GM23248 (cell line): Measurements from ENCODE around the gene PIP4P1. TPM values are rescaled to one million over a fixed set of nuclear protein-coding genes. Genes with fewer than 3 reads are reported as not detected.
"Not testable (repeated sequence)": the region's sequence is repeated elsewhere in the genome, so short reads cannot be mapped to it uniquely, and the experiment has no call there.

Experiments
- DNase-seq: peaks from one replicate; pipeline ENCODE4 v3.0.0-alpha.2; 2015
- H2AFZ ChIP-seq: fragments of 200-600 bp; sonication (generic); 2 replicates; pipeline ENCODE4 v1.6.1; 2016; ENCODE audit warnings: antibody characterized with exemption
- H3F3A ChIP-seq: fragments of 200-600 bp; sonication (generic); 2 replicates; pipeline ENCODE4 v1.6.1; 2016; ENCODE audit warnings: mild to moderate bottlenecking, antibody characterized with exemption, mixed run types; ENCODE audit not compliant: insufficient read depth
- H3K27ac ChIP-seq: fragments of 200-600 bp; sonication (generic); 2 replicates; pipeline ENCODE4 v1.5.1; 2016; ENCODE audit warnings: mild to moderate bottlenecking
- H3K27me3 ChIP-seq: fragments of 200-600 bp; sonication (generic); replicated peaks from 2 replicates; pipeline ENCODE4 v1.6.1; 2016; ENCODE audit warnings: mild to moderate bottlenecking; ENCODE audit not compliant: insufficient read depth
- H3K36me3 ChIP-seq: fragments of 200-600 bp; sonication (generic); 2 replicates; pipeline ENCODE4 v1.6.1; 2016; ENCODE audit warnings: low read depth, mild to moderate bottlenecking
- H3K4me1 ChIP-seq: fragments of 200-600 bp; sonication (generic); 2 replicates; pipeline ENCODE4 v1.6.1; 2016; ENCODE audit warnings: mild to moderate bottlenecking; ENCODE audit not compliant: insufficient read depth
- H3K4me2 ChIP-seq: fragments of 200-600 bp; sonication (generic); one replicate; pipeline ENCODE4 v1.6.1; 2016; ENCODE audit warnings: mild to moderate bottlenecking; ENCODE audit not compliant: unreplicated experiment
- H3K4me3 ChIP-seq: fragments of 200-600 bp; sonication (generic); 2 replicates; pipeline ENCODE4 v1.5.1; 2016; ENCODE audit warnings: mild to moderate bottlenecking
- H3K79me2 ChIP-seq: fragments of 200-600 bp; sonication (generic); 2 replicates; pipeline ENCODE4 v1.6.1; 2016; ENCODE audit warnings: mild to moderate bottlenecking; ENCODE audit not compliant: insufficient read depth
- H3K9ac ChIP-seq: fragments of 200-600 bp; sonication (generic); 2 replicates; pipeline ENCODE4 v1.6.1; 2016; ENCODE audit warnings: mild to moderate bottlenecking
- H3K9me2 ChIP-seq: fragments of 200-600 bp; sonication (generic); 2 replicates; pipeline ENCODE4 v1.6.1; 2016; ENCODE audit warnings: mixed run types, mild to moderate bottlenecking, moderate library complexity; ENCODE audit not compliant: insufficient read depth
- H3K9me3 ChIP-seq: fragments of 200-600 bp; sonication (generic); one replicate; pipeline ENCODE4 v1.6.1; 2017; ENCODE audit warnings: low read depth
- H4K20me1 ChIP-seq: fragments of 200-600 bp; sonication (generic); 2 replicates; pipeline ENCODE4 v1.6.0; 2016; ENCODE audit not compliant: insufficient read depth
- EZH2 ChIP-seq: fragments of 200-600 bp; sonication (generic); IDR thresholded peaks from 2 replicates; pipeline ENCODE4 v1.6.1; 2018; ENCODE audit warnings: antibody characterized with exemption, mild to moderate bottlenecking; ENCODE audit not compliant: insufficient read depth, poor library complexity, severe bottlenecking
- EZH2phosphoT487 ChIP-seq: fragments of 200-600 bp; sonication (generic); IDR thresholded peaks from 2 replicates; pipeline ENCODE4 v1.6.1; 2018; ENCODE audit warnings: antibody characterized with exemption, moderate library complexity, mild to moderate bottlenecking, low read depth; ENCODE audit not compliant: insufficient read depth
- WGBS, 2 experiments: methylation state at CpG; one replicate each; pipeline ENCODE4 v1.1.6; 2015 to 2017; ENCODE audit warnings: low lambda C conversion rate in 2 of 2, low coverage in 1 of 2; ENCODE audit errors: missing lambda C conversion rate in 2 of 2; 5-methylcytosine and 5-hydroxymethylcytosine counted together
- in situ Hi-C: fragments of 300-500 bp; cut with MboI; formaldehyde crosslinking; loops from 2 replicates; pipeline ENCODE4 v1.15.0; 2020
- polyA plus RNA-seq: library from polyadenylated mRNA; unstranded; fragments of >200 nt; fragmentation: Nextera tagmentation; extraction: Ambion mirVana; gene quantifications from 2 replicates; pipeline ENCODE4 v1.2.1, GENCODE V29; 2016
- total RNA-seq: library from RNA; depleted of rRNA; stranded (reverse); fragments of >200 nt; shearing (Covaris generic); gene quantifications from 2 replicates; pipeline ENCODE4 v1.2.3, GENCODE V29; 2014

The PIP4P1 gene
- total and polyA plus RNA-seq, 2 experiments from 2014 or later: 18.6 to 21.6 TPM

DNA sequence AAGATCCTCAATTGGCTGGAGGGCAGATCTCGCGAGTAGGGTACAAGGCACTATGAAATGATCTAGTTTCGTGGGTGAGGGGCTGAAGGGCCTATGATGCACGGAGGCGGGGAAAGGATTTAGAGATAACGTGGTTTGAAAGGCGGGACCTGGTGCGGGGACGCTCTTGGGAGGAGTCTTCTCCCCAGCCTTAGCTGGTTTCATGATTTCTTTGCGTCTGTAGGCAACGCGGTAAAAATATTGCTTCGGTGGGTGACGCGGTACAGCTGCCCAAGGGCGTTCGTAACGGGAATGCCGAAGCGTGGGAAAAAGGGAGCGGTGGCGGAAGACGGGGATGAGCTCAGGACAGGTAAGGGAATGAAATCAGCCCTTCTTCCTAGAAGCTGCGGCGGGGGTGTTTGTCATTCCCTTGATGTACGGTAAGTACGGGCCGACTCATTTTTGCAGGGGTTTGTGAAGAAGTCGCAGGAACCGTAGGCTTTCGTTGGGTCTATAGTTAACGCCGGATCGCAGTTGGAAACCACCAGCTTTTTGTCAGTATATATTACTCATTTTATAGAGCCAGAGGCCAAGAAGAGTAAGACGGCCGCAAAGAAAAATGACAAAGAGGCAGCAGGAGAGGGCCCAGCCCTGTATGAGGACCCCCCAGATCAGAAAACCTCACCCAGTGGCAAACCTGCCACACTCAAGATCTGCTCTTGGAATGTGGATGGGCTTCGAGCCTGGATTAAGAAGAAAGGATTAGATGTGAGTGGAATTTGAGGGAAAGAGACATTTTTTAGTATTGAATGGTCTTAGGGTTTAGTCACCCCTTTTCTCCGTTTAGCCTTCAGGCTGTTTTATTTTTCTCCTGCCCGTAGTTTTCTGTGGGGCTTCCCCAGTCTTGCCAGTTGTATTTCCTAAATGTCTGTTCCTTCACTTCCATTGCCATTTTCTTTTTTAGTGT lies 5.6 kb downstream of the PIP4P1 start:
- in situ Hi-C loops: no loop called here
- peaks cover 22% of the 10 kb centered on the region for H3F3A ChIP-seq
- peak overlapping the region; percentile 96 for H3K4me2 ChIP-seq
- H3K4me3 ChIP-seq: peak overlapping the region; percentile 88
- peak overlapping the region; percentile 98 for H3K27ac ChIP-seq
- no peaks in the 10 kb centered on the region for H3K9me2 ChIP-seq
- H2AFZ ChIP-seq: peak overlapping the region; percentile 90
- H3K36me3 ChIP-seq: peaks cover 22% of the 10 kb centered on the region
- H3K79me2 ChIP-seq: peaks cover 72% of the 10 kb centered on the region
- no peaks in the 10 kb centered on the region for H3K9me3 ChIP-seq
- H3K9ac ChIP-seq: peak overlapping the region; percentile 95
- peaks cover 28% of the 10 kb centered on the region for H3K4me1 ChIP-seq
- DNase-seq: peak; percentile 93
- WGBS, 2 experiments: 1% methylated on average over 39 of the region's 39 CpGs
- no peaks in the 10 kb centered on the region for H3K27me3 ChIP-seq
- no peak for TF ChIP-seq EZH2phosphoT487
- H4K20me1 ChIP-seq: no peaks in the 10 kb centered on the region

DNA sequence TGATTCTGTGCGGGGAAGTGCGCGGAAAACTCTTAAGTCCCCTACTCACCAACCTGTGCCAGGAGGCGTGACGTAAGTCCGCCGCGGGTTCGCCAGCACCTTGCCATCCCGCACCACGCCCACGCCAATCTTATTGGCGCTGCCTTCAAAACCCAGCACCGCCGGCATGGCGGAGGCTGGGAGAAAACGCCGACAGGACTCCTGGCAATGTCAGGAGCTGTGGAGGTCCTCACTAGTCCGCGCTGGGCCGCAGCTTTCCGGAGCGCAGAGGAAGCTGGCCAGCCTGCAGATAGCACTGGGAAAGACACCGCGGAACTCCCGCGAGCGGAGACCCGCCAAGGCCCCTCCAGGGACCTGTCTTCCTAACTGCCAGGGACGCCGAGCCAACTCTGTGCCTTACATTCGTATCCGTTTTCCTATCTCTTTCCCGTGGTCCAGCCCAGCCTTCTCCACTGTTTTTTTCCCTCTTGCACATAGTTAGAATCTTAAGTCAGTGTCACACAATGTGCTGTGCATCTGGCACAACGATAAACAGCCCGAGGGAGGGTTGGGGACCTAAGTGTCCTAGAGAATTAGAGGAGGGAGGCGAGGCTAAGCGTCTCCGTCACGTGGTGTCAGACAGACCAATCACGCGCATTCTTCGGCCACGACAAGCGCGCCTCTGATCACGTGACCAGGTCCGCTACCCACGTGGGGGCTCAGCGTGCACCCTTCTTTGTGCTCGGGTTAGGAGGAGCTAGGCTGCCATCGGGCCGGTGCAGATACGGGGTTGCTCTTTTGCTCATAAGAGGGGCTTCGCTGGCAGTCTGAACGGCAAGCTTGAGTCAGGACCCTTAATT lies 6.5 kb downstream of the PIP4P1 start, which contains the start of the genes APEX1 and OSGEP:
APEX1 (plus strand) TSS at position 711 of the 839 bp plus-strand sequence. CDS start 420 bp downstream, outside the sequence.
OSGEP (minus strand) TSS at position 297 of the 839 bp plus-strand sequence; CDS start at position 168, 129 bp downstream.
- in situ Hi-C loops: no loop called here
- DNase-seq: peak; percentile 100

DNA sequence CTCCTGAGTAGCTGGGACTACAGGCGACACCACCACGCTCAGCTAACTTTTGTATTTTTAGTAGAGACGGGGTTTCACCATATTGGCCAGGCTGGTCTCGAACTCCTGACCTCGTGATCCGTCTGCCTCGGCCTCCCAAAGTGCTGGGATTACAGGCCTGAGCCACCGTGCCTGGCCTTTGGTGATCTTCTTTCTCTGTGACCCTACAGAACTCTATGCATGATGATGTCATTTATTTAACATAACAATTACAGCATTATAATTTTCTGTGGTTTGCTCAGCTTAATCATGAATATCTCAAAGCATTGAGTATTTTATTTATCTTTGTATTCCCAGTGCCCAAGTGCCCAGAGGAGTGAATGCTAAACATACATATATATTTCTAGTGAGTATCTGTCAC lies 8.4 kb downstream of the PIP4P1 start:
- H2AFZ ChIP-seq, H3K4me2 ChIP-seq, H3K4me3 ChIP-seq, H4K20me1 ChIP-seq, H3K27me3 ChIP-seq, H3K9me2 ChIP-seq, H3K9ac ChIP-seq, in situ Hi-C loops, H3K27ac ChIP-seq, H3K9me3 ChIP-seq, DNase-seq: not testable (repeated sequence)
- H3F3A ChIP-seq: peaks cover 22% of the 10 kb centered on the region
- H3K79me2 ChIP-seq: peaks cover 44% of the 10 kb centered on the region
- 88 to 94% methylated on average over 8 of the region's 8 CpGs for WGBS, 2 experiments
- peaks cover 18% of the 10 kb centered on the region for H3K4me1 ChIP-seq
- peaks cover 40% of the 10 kb centered on the region for H3K36me3 ChIP-seq

More for the DNA sequence above, 6.5 kb downstream of the PIP4P1 start, which contains the start of the genes APEX1 and OSGEP:
- H3K4me1 ChIP-seq: peaks cover 19% of the 10 kb centered on the region
- peak within 1 kb of the TSS; percentile 98 for H3K27ac ChIP-seq
- H3K9ac ChIP-seq: peak within 1 kb of the TSS; percentile 95
- H3F3A ChIP-seq: peaks cover 22% of the 10 kb centered on the region
- no peaks in the 10 kb centered on the region for H3K9me2 ChIP-seq
- H3K4me3 ChIP-seq: peak within 1 kb of the TSS; percentile 88
- 0 to 1% methylated on average over 56 of the region's 56 CpGs for WGBS, 2 experiments
- peak within 1 kb of the TSS; percentile 96 for H3K4me2 ChIP-seq
- TF ChIP-seq EZH2phosphoT487 (no peak), EZH2 (no peak)
- no peaks in the 10 kb centered on the region for H3K27me3 ChIP-seq
- H3K36me3 ChIP-seq: peaks cover 23% of the 10 kb centered on the region
- H3K9me3 ChIP-seq: no peaks in the 10 kb centered on the region
- no peaks in the 10 kb centered on the region for H4K20me1 ChIP-seq
- H3K79me2 ChIP-seq: peaks cover 63% of the 10 kb centered on the region
- H2AFZ ChIP-seq: peak within 1 kb of the TSS; percentile 90

DNA sequence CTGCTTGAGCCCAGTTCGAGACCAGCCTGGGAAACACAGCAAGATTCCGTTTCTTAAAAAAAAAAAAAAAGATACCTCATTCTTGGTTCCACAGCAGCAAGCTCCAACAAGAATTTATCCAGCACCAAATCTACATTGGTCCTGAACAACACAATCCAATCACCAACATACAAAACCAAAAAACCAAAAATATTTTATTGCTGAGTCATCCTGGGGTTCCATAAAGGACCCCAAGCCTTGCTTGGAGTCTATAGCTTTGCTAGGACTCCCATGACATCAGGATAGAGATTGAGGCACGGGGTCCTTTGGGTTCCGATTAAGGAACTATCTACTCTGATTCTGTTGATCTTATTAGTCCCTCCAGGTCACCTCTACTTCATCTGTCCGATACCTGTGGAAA lies 14.3 kb downstream of the PIP4P1 start:
- Histone ChIP-seq H3K27ac (no peak overlapping the region), H2AFZ (no peak overlapping the region), H3K9me3 (no peaks in the 10 kb centered on the region), H3K79me2 (no peaks in the 10 kb centered on the region), H3K4me3 (no peak overlapping the region), H3K9me2 (no peaks in the 10 kb centered on the region), H3K27me3 (no peaks in the 10 kb centered on the region), H3K9ac (no peak overlapping the region), H3K36me3 (peaks cover 49% of the 10 kb centered on the region), H3F3A (no peaks in the 10 kb centered on the region), H3K4me2 (no peak overlapping the region), H3K4me1 (no peaks in the 10 kb centered on the region), H4K20me1 (no peaks in the 10 kb centered on the region)
- WGBS, 2 experiments: 95 to 100% methylated on average over 5 of the region's 5 CpGs
- in situ Hi-C loops: no loop called here
- no peak for TF ChIP-seq EZH2
- no peak for TF ChIP-seq EZH2phosphoT487
- no peak for DNase-seq

DNA sequence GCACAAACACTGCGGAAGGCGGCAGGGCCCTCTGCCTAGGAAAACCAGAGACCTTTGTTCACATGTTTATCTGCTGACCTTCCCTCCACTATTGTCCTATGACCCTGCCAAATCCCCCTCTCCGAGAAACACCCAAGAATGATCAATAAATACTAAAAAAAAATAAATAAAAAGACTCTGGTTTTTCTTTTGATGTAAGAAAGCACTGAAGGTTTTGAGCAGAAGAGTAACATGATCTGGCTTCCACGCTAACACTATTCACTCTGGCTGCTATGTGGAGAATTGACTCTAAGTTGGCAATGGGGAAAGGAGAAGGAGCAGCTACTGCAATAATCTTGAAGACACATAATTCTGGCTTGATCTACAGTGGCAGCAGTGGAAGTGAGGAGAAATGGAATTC lies 17.6 kb downstream of the PIP4P1 start:
- H4K20me1 ChIP-seq: not testable (repeated sequence)

More for the DNA sequence above, 17.6 kb downstream of the PIP4P1 start:
- in situ Hi-C loops, H2AFZ ChIP-seq, H3K4me2 ChIP-seq, H3K9me2 ChIP-seq, H3K79me2 ChIP-seq, H3K27ac ChIP-seq, H3K9ac ChIP-seq, H3K4me3 ChIP-seq, H3K9me3 ChIP-seq, DNase-seq, H3K27me3 ChIP-seq, H3K4me1 ChIP-seq, H3F3A ChIP-seq: not testable (repeated sequence)
- peaks cover 34% of the 10 kb centered on the region; the same call in 1 of the 2 replicates for H3K36me3 ChIP-seq
- 68 to 88% methylated on average over 2 of the region's 4 CpGs for WGBS, 2 experiments
